GM20431 (cell line): ENCODE measurements around the gene MAP3K15.

Experiments
- in situ Hi-C: fragments of 300-500 bp; cut with MseI, MboI; formaldehyde crosslinking; loops from one replicate; pipeline ENCODE4 v1.15.0; 2020; ENCODE audit warnings: low sequenced_read_pairs; ENCODE audit not compliant: unreplicated experiment

The MAP3K15 gene

GRCh38 chrX:19360903-19361302, 154.4 kb downstream of the MAP3K15 start:
- in situ Hi-C loops = loop anchor here (25.0 kb wide), 1 partner anchor 651 kb away; no protein-coding TSS in a partner anchor

- in situ Hi-C loops = loop anchor here (25.0 kb wide), 1 partner anchor 654 kb away; no protein-coding TSS in a partner anchor
Measured at GRCh38 chrX:19358521-19358920, 156.8 kb downstream of the MAP3K15 start.

GRCh38 chrX:19354625-19355024, 160.7 kb downstream of the MAP3K15 start:
- in situ Hi-C loops = loop anchor here (25.0 kb wide), 1 partner anchor 658 kb away; no protein-coding TSS in a partner anchor

GRCh38 chrX:19350941-19351384, 164.3 kb downstream of the MAP3K15 start:
- in situ Hi-C loops = loop anchor here (25.0 kb wide), 1 partner anchor 661 kb away; no protein-coding TSS in a partner anchor

- in situ Hi-C loops = loop anchor here (25.0 kb wide), 1 partner anchor 962 kb away; no protein-coding TSS in a partner anchor
Measured at GRCh38 chrX:19349264-19349663, 166.0 kb downstream of the MAP3K15 start.

- in situ Hi-C loops = loop anchor here (25.0 kb wide), 1 partner anchor 961 kb away; no protein-coding TSS in a partner anchor
Measured at GRCh38 chrX:19347916-19348315, 167.4 kb downstream of the MAP3K15 start.

GRCh38 chrX:19344661-19345060, 170.6 kb downstream of the MAP3K15 start:
- in situ Hi-C loops = loop anchor here (25.0 kb wide), 1 partner anchor 957 kb away; no protein-coding TSS in a partner anchor

- in situ Hi-C loops = loop anchor here (25.0 kb wide), 1 partner anchor 956 kb away; no protein-coding TSS in a partner anchor
Measured at GRCh38 chrX:19343535-19344408, 171.5 kb downstream of the MAP3K15 start, which contains the start of gene PDHA1. TSS of gene PDHA1 (plus strand) at chrX:19343927. CDS start at chrX:19344038, 111 bp downstream.

- in situ Hi-C loops = loop anchor here (25.0 kb wide), 1 partner anchor 956 kb away; no protein-coding TSS in a partner anchor
Measured at GRCh38 chrX:19343085-19343534, 172.2 kb downstream of the MAP3K15 start.

GRCh38 chrX:19342331-19342906, 172.9 kb downstream of the MAP3K15 start:
- in situ Hi-C loops = loop anchor here (25.0 kb wide), 1 partner anchor 955 kb away; no protein-coding TSS in a partner anchor

- in situ Hi-C loops = loop anchor here (25.0 kb wide), 1 partner anchor 948 kb away; no protein-coding TSS in a partner anchor
Measured at GRCh38 chrX:19334945-19335626, 180.2 kb downstream of the MAP3K15 start.

- in situ Hi-C loops = loop anchor here (25.0 kb wide), 1 partner anchor 946 kb away; no protein-coding TSS in a partner anchor
Measured at GRCh38 chrX:19332983-19333382, 182.3 kb downstream of the MAP3K15 start.

GRCh38 chrX:19331831-19332230, 183.5 kb downstream of the MAP3K15 start:
- in situ Hi-C loops = loop anchor here (25.0 kb wide), 1 partner anchor 945 kb away; no protein-coding TSS in a partner anchor

GRCh38 chrX:19326567-19326966, 188.7 kb downstream of the MAP3K15 start:
- in situ Hi-C loops = loop anchor here (25.0 kb wide), 1 partner anchor 939 kb away; no protein-coding TSS in a partner anchor
